HK-2 (cell line): ENCODE results near the gene SREK1IP1.

ENCODE experiments used
- DNase-seq: peaks from one replicate; pipeline ENCODE4 v3.0.0-alpha.2; 2018; ENCODE audit not compliant: unreplicated experiment

Gene SREK1IP1

GRCh38 chr5:64768358-64769312 is at the start of gene SREK1IP1, which contains the start of gene CWC27:
SREK1IP1 (minus strand) TSS chr5:64768691; CDS start chr5:64768517, 174 bp downstream.
CWC27 (plus strand) TSS chr5:64768930; CDS start chr5:64769147, 217 bp downstream.
- peak; percentile 73 for DNase-seq

- DNase-seq, result no peak
These were observed 49.8 kb upstream of the SREK1IP1 start for GRCh38 chr5:64818245-64818644.

GRCh38 chr5:64814073-64814472 is 45.6 kb upstream of the SREK1IP1 start:
- no peak for DNase-seq

- no peak for DNase-seq
These were observed 42.7 kb upstream of the SREK1IP1 start for GRCh38 chr5:64811050-64811640.

GRCh38 chr5:64807520-64807919 is 39.0 kb upstream of the SREK1IP1 start:
- DNase-seq, result no peak

- DNase-seq, result no peak
These were observed 38.0 kb upstream of the SREK1IP1 start for GRCh38 chr5:64806537-64806936.

GRCh38 chr5:64800926-64801325 is 32.4 kb upstream of the SREK1IP1 start:
- no peak for DNase-seq

- no peak for DNase-seq
These were observed 27.8 kb upstream of the SREK1IP1 start for GRCh38 chr5:64796301-64796700.

GRCh38 chr5:64794053-64794770 is 25.7 kb upstream of the SREK1IP1 start:
- DNase-seq, result no peak

GRCh38 chr5:64792469-64792868 is 24.0 kb upstream of the SREK1IP1 start:
- DNase-seq, result no peak

- DNase-seq, result no peak
These were observed 21.7 kb upstream of the SREK1IP1 start for GRCh38 chr5:64790210-64790609.

GRCh38 chr5:64789457-64789856 is 21.0 kb upstream of the SREK1IP1 start:
- no peak for DNase-seq

GRCh38 chr5:64788156-64788555 is 19.7 kb upstream of the SREK1IP1 start:
- DNase-seq, result no peak

GRCh38 chr5:64786372-64786771 is 17.9 kb upstream of the SREK1IP1 start:
- DNase-seq, result no peak

GRCh38 chr5:64784451-64785025 is 16.0 kb upstream of the SREK1IP1 start:
- peak; percentile 29 for DNase-seq

- DNase-seq, result no peak
These were observed 6.8 kb upstream of the SREK1IP1 start for GRCh38 chr5:64775291-64775690.

- no peak for DNase-seq
These were observed 5.0 kb upstream of the SREK1IP1 start for GRCh38 chr5:64773533-64773932.

- no peak for DNase-seq
These were observed 3.2 kb upstream of the SREK1IP1 start for GRCh38 chr5:64771736-64772135.

GRCh38 chr5:64769855-64770254 is 1.4 kb upstream of the SREK1IP1 start:
- DNase-seq, result no peak

GRCh38 chr5:64767959-64768357 is 533 bp downstream of the SREK1IP1 start:
- no peak for DNase-seq

GRCh38 chr5:64766941-64767340 is 1.6 kb downstream of the SREK1IP1 start:
- DNase-seq, result no peak
